ENCODE results near the gene TXNL4B.

TXNL4B gene

DNA sequence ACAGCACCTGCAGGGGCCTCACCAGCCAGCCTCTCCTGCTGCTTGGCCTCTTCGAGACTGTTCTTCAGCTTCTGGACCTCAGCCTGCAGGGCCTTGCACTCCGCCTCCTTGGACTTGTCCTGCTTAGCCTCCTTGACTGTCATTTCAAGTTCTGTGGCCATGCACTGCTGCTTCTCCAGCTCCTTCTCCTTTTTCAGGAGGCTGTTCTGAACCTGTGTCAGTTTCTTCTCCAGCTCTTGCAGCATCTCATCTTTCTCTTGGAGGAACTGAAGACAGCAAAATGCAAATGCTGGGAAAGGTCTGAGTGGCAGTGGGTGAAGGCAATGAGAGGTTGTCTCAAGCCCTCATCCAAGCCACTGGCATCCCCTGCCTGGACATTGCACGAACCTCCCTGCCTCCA lies 39.3 kb upstream of the TXNL4B start:
- H3K4me3 ChIP-seq (ENCODE audit: low read depth, low read length): no peak overlapping the region
- no peak for DNase-seq (ENCODE audit: low read depth)
- TF ChIP-seq, protein P1, sequence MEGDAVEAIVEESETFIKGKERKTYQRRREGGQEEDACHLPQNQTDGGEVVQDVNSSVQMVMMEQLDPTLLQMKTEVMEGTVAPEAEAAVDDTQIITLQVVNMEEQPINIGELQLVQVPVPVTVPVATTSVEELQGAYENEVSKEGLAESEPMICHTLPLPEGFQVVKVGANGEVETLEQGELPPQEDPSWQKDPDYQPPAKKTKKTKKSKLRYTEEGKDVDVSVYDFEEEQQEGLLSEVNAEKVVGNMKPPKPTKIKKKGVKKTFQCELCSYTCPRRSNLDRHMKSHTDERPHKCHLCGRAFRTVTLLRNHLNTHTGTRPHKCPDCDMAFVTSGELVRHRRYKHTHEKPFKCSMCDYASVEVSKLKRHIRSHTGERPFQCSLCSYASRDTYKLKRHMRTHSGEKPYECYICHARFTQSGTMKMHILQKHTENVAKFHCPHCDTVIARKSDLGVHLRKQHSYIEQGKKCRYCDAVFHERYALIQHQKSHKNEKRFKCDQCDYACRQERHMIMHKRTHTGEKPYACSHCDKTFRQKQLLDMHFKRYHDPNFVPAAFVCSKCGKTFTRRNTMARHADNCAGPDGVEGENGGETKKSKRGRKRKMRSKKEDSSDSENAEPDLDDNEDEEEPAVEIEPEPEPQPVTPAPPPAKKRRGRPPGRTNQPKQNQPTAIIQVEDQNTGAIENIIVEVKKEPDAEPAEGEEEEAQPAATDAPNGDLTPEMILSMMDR (IDR thresholded peaks at IDR 0.05; ENCODE audit: insufficient read depth, low read depth, low read length, missing control alignments): no peak

DNA sequence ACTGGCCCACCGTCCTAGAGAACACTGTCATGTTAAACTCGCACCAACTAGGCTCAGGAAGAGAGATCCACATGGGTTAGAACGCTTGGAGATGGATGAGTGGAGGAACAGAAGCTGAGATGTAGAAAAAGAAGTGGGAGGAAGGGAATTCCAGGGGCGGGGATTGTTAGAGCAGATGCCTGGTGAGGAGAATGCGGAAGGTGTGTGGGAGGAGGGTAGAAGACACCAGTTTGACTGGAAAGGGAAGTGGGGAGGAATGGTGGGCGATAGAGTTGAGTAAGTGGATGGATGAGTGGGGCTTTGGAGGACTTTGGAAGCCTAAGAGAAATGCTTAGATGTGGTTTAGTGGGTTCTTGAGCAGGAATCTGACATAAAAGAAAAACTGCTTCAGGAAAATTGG lies 37.6 kb upstream of the TXNL4B start:
- no peak for DNase-seq (ENCODE audit: low read depth)
- TF ChIP-seq, protein P1 (IDR thresholded peaks at IDR 0.05; ENCODE audit: insufficient read depth, low read depth, low read length, missing control alignments): no peak
- no peak overlapping the region for H3K4me3 ChIP-seq (ENCODE audit: low read depth, low read length)

DNA sequence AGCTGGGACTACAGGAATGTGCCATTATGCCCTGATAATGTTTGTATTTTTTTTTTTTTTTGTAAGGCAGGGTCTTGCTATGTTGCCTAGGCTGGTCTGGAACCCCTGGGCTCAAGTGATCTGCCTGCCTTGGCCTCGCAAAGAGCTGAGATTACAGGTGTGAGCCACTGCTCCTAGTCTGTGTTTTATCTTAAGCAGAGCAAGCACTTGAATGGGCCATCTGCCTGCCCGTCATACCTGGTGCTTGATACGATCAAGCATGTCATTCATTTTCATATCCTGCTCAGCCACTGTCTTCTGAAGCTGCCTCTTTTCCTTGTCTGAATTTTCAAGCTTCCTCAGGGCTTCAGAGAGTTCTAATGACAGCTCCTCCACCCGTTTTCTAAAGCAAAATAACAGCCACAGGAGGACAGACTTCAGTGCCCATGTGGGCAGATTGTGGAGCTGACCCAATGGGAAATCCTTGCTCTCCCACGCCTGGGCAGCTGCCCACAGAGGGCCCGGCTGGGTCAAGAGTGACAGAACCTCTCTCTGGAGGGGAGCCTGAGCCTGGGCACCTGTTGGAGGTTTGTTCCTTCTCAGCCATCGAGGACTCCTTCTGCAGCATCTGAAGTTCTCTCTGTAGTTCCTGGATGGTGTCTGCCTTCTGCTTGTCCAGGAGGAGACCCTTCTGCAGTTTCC lies 36.7 kb upstream of the TXNL4B start:
- no peak overlapping the region for H3K4me3 ChIP-seq (ENCODE audit: low read depth, low read length)
- no peak for DNase-seq (ENCODE audit: low read depth)
- TF ChIP-seq, protein P1 (IDR thresholded peaks at IDR 0.05; ENCODE audit: insufficient read depth, low read depth, low read length, missing control alignments): no peak

DNA sequence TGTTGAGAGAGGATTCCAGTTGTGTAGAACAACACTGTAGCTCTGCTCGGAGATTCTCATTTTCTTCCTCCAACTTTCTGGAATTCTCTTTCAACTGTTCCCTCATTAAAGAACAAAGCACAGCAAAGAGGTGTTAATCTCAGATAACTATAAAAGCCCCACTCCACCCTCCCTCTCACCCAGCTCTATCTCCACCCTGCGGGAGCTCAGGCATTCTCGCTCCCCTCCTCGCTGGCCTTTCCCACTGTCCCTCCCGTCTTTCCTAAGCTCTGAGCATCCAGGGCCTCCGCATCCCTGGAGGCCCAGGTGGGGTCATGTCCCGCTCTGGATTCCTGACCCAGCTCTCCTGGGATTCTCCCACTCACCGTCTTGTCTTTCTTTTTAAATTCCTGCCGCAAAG lies 35.3 kb upstream of the TXNL4B start:
- TF ChIP-seq, protein P1 (IDR thresholded peaks at IDR 0.05; ENCODE audit: insufficient read depth, low read depth, low read length, missing control alignments): no peak
- DNase-seq (ENCODE audit: low read depth): no peak
- H3K4me3 ChIP-seq (ENCODE audit: low read depth, low read length): no peak overlapping the region

DNA sequence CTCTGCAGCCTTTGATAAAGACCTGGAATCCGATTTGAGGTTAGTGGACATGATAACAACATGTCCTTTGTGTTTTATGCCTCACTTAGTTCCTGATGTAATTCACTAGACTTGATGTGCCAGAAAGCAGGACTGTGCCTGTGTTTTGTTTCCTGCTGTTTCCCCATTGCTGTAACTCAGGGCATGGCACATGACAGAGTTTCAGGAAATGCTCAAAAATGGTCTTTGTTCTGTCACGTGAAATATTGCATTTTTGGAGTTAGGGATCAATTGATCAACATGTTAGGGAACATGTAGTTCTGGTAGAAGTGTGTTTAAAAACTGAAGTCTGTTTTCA lies 33.0 kb upstream of the TXNL4B start:
- DNase-seq (ENCODE audit: low read depth): no peak
- TF ChIP-seq, protein P1 (IDR thresholded peaks at IDR 0.05; ENCODE audit: insufficient read depth, low read depth, low read length, missing control alignments): no peak
- no peak overlapping the region for H3K4me3 ChIP-seq (ENCODE audit: low read depth, low read length)

DNA sequence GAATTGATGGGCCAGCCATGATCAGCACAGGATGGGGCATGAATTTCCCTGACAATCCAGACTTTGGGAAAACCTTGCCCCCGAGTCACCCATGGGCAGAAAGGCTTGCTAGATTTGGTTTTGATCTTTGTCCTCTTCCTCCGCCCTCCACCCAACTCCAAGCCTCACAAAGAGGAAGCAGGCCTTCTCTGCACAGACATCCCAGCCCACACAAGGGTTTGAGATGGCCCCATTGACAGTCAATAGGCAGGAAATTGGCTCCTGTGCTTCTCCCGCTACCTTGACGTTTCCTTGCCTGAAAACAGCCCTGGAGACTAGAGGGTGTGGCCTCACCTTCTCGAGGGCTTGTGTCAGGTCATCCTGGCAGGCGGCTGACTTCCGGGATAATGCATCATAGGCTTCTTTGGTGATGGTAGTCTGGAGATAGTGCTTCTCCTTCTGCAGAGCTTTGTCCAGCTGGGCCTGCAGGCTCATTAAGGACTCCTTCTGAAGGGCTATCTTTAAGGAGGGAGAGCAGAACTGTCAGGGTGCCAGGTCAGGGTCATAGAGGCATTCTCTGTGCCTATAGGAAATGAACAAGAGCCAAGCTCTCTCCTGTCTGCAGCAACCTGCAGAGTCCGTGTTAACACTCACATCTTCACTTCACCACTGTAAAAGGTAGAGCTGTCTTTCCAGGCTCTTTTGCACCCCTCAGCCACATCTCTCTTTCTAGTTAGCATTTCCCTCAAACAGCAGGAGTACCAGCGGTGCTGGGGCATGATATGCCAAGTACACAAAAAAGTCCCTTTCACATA lies 32.4 kb upstream of the TXNL4B start:
- no peak overlapping the region for H3K4me3 ChIP-seq (ENCODE audit: low read depth, low read length)
- no peak for DNase-seq (ENCODE audit: low read depth)

More for the DNA sequence above, 32.4 kb upstream of the TXNL4B start:
- TF ChIP-seq, protein P1 (IDR thresholded peaks at IDR 0.05; ENCODE audit: insufficient read depth, low read depth, low read length, missing control alignments): no peak

All from GM12865 (cell line).